A549 (cell line): ENCODE results near the gene IL4I1. TPM values are rescaled to one million over a fixed set of nuclear protein-coding genes. Genes with fewer than 3 reads are reported as not detected.
A peak's percentile ranks its signal among the peaks of the same experiment; 100 is the strongest.

ENCODE experiments used
- ATAC-seq, 2 experiments: fragments of 200-7000 bp in 1 of 2; fragments of >200 bp in 1 of 2; cut with Nextera tagmentation in 1 of 2; cut with Tn5 transposase in 1 of 2; 3 replicates each; pipeline versions ENCODE4 v1.8.0 to v1.9.1; 2018 to 2020; ENCODE audit warnings: mild to moderate bottlenecking in 1 of 2, moderate library complexity in 1 of 2
- CTCF ChIA-PET: fragments of 300-600 bp; sonication (Branson Sonifier 250); formaldehyde crosslinking; extraction: SDS; loops from one replicate; lab custom pipeline; 2021; ENCODE audit warnings: antibody characterized with exemption, inconsistent platforms; lab: Yijun Ruan, JAX
- POLR2A ChIA-PET: fragments of 350-600 bp; formaldehyde crosslinking; extraction: SDS; loops from one replicate; lab custom pipeline; 2021; ENCODE audit warnings: antibody characterized with exemption, inconsistent platforms; lab: Yijun Ruan, JAX
- DNase-seq, 2 experiments: peaks; one replicate each; pipeline versions ENCODE4 v3.0.0 to v3.0.0-alpha.2; 2011 to 2016; ENCODE audit warnings: low read depth in 1 of 2, low spot score in 1 of 2
- FAIRE-seq: peaks from 2 replicates; lab custom pipeline; 2011; peaks lifted over from hg19 to GRCh38; lab: Jason Lieb, UNC
- H3K27ac ChIP-seq, 2 experiments: fragments of >200 bp; sonication (Bioruptor Twin); formaldehyde crosslinking; 3 replicates each; pipeline ENCODE4 v1.5.1; 2016 to 2017
- H3K4me1 ChIP-seq: fragments of >200 bp; sonication (Bioruptor Twin); formaldehyde crosslinking; 3 replicates; pipeline ENCODE4 v1.6.1; 2016
- H3K4me2 ChIP-seq: fragments of >200 bp; sonication (Bioruptor Twin); formaldehyde crosslinking; 3 replicates; pipeline ENCODE4 v1.6.1; 2016
- H3K4me3 ChIP-seq: fragments of >200 bp; sonication (Bioruptor Twin); formaldehyde crosslinking; 3 replicates; pipeline ENCODE4 v1.5.1; 2016
- H3K9me3 ChIP-seq: fragments of >200 bp; sonication (Bioruptor Twin); formaldehyde crosslinking; 3 replicates; pipeline ENCODE4 v1.6.1; 2016
- BCL3 ChIP-seq: fragments of >200 bp; sonication (Bioruptor Twin); formaldehyde crosslinking; IDR thresholded peaks from 3 replicates; pipeline ENCODE4 v1.6.1; 2016
- CHD4 ChIP-seq: fragments of 200-600 bp; sonication (generic); IDR thresholded peaks from 2 replicates; pipeline ENCODE4 v1.6.1; 2016; ENCODE audit warnings: antibody characterized with exemption, mild to moderate bottlenecking, borderline replicate concordance
- E2F6 ChIP-seq: IDR thresholded peaks from 2 replicates; pipeline ENCODE4 v1.6.1; 2012; ENCODE audit warnings: low read depth, borderline replicate concordance
- EHF ChIP-seq: fragments of 250-450 bp; sonication (Bioruptor Pico); IDR thresholded peaks from 2 replicates; pipeline ENCODE4 v1.5.0; 2020; ENCODE audit warnings: mild to moderate bottlenecking
- ESRRA ChIP-seq: fragments of 150-350 bp; IDR thresholded peaks from 2 replicates; pipeline ENCODE4 v1.6.1; 2014; ENCODE audit warnings: mild to moderate bottlenecking, low read length, borderline replicate concordance
- FOSB ChIP-seq: fragments of 250-450 bp; sonication (Bioruptor Pico); IDR thresholded peaks from 2 replicates; pipeline ENCODE4 v1.5.0; 2020; ENCODE audit warnings: mild to moderate bottlenecking, moderate library complexity
- FOSL2 ChIP-seq, 2 experiments: fragments of 450-650 bp in 1 of 2; fragments of >200 bp in 1 of 2; sonication (Bioruptor Twin) in 1 of 2; formaldehyde crosslinking; IDR thresholded peaks; 2 replicates each; pipeline versions ENCODE4 v1.5.0 to v1.6.1; 2016 to 2020; ENCODE audit warnings: mild to moderate bottlenecking in 1 of 2, moderate library complexity in 1 of 2
- HES2 ChIP-seq: fragments of >200 bp; sonication (Bioruptor Twin); formaldehyde crosslinking; IDR thresholded peaks from 2 replicates; pipeline ENCODE4 v1.6.1; 2016
- HEYL ChIP-seq: fragments of 250-450 bp; sonication (Bioruptor Pico); IDR thresholded peaks from 2 replicates; pipeline ENCODE4 v1.8.0; 2021; ENCODE audit warnings: mild to moderate bottlenecking, moderate library complexity
- HMGXB4 ChIP-seq: fragments of 250-450 bp; sonication (Bioruptor Pico); IDR thresholded peaks from 2 replicates; pipeline ENCODE4 v1.5.0; 2021; ENCODE audit warnings: mild to moderate bottlenecking, moderate library complexity, borderline replicate concordance
- HOXB13 ChIP-seq: fragments of 250-450 bp; sonication (Bioruptor Pico); IDR thresholded peaks from 2 replicates; pipeline ENCODE4 v1.5.0; 2020; ENCODE audit warnings: low read depth, mild to moderate bottlenecking, moderate library complexity
- MAFK ChIP-seq: fragments of 450-650 bp; IDR thresholded peaks from 2 replicates; pipeline ENCODE4 v1.6.1; 2014; ENCODE audit not compliant: partially characterized antibody
- MAZ ChIP-seq: fragments of 150-350 bp; IDR thresholded peaks from 2 replicates; pipeline ENCODE4 v1.6.1; 2014; ENCODE audit warnings: antibody characterized with exemption, low read depth, low read length, borderline replicate concordance
- PBX3 ChIP-seq: IDR thresholded peaks from 2 replicates; pipeline ENCODE4 v1.6.1; 2012
- REST ChIP-seq: fragments of 200-600 bp; sonication (generic); IDR thresholded peaks from 2 replicates; pipeline ENCODE4 v1.6.1; 2016; ENCODE audit warnings: antibody characterized with exemption, mild to moderate bottlenecking, moderate library complexity
- RFX5 ChIP-seq: fragments of 450-650 bp; IDR thresholded peaks from 2 replicates; pipeline ENCODE4 v1.7.1; 2014; ENCODE audit warnings: antibody characterized with exemption, mild to moderate bottlenecking, moderate library complexity
- TP53 ChIP-seq: fragments of 250-450 bp; sonication (Bioruptor Pico); IDR thresholded peaks from 2 replicates; pipeline ENCODE4 v1.5.0; 2021; ENCODE audit warnings: mild to moderate bottlenecking, moderate library complexity
- USF2 ChIP-seq: fragments of 450-650 bp; IDR thresholded peaks from 2 replicates; pipeline ENCODE4 v1.6.1; 2014; ENCODE audit warnings: antibody characterized with exemption
- ZC3H11A ChIP-seq: fragments of 450-650 bp; IDR thresholded peaks from 2 replicates; pipeline ENCODE4 v1.6.1; 2014; ENCODE audit warnings: antibody characterized with exemption, mild to moderate bottlenecking
- WGBS: methylation state at CpG from one replicate; pipeline ENCODE4 v1.1.6; 2017; ENCODE audit errors: missing lambda C conversion rate; 5-methylcytosine and 5-hydroxymethylcytosine counted together
- polyA plus RNA-seq, 4 experiments: library from polyadenylated mRNA; depleted of rRNA in 3 of 4; stranded (reverse); fragments of >200 nt; fragmentation: RNase III in 1 of 4; extraction: RNeasy Plus Mini Kit Qiagen cat#74134 plus additional on column Dnase treatment in 1 of 4; gene quantifications; 2 replicates in 3 of 4; 3 replicates in 1 of 4; pipeline ENCODE4 v1.2.3, GENCODE V29; 2011 to 2017

IL4I1 gene
- polyA plus RNA-seq, 2 of the 4 experiments (the other 2 are of a cell fraction), result 0.18 to 0.62 TPM

GRCh38 chr19:49927526-49928264, 31.0 kb upstream of the IL4I1 start:
- POLR2A ChIA-PET, result interaction anchor here (2.6 kb wide), 1 partner anchor 9 kb away, joined by 22 read pairs; no protein-coding TSS in a partner anchor
- CTCF ChIA-PET, result interaction anchor here (0.7 to 3.9 kb wide), 8 partner anchors 9 to 220 kb away, joined by 3 to 26 read pairs (median 4); no protein-coding TSS in a partner anchor

More at GRCh38 chr19:49927526-49928264, 31.0 kb upstream of the IL4I1 start:
- ATAC-seq, result no peak
- no peak for DNase-seq
- no peak for TF ChIP-seq ZC3H11A
- TF ChIP-seq REST, result no peak
- no peak for TF ChIP-seq PBX3
- no peak for TF ChIP-seq ESRRA
- TF ChIP-seq RFX5, result no peak
- no peak for TF ChIP-seq E2F6
- no peak for TF ChIP-seq BCL3
- TF ChIP-seq FOSL2 (IDR thresholded peaks at IDR 0.05), result no peak
- TF ChIP-seq FOSL2 (CRISPR knock-in tag; IDR thresholded peaks at IDR 0.05), result no peak
- no peak for TF ChIP-seq USF2
- no peak for TF ChIP-seq TP53 (CRISPR knock-in tag)
- no peak for TF ChIP-seq EHF (CRISPR knock-in tag)
- no peak for TF ChIP-seq CHD4
- TF ChIP-seq FOSB (CRISPR knock-in tag), result no peak
- no peak for TF ChIP-seq HES2
- no peak for TF ChIP-seq MAFK
- TF ChIP-seq HOXB13 (CRISPR knock-in tag), result no peak
- TF ChIP-seq MAZ, result no peak
- TF ChIP-seq HMGXB4 (CRISPR knock-in tag), result no peak
- no peak for TF ChIP-seq HEYL (CRISPR knock-in tag)
- TF ChIP-seq, all 56 proteins: peak for 0
- H3K27ac ChIP-seq, result peak overlapping the region; percentile 95 to 96; a peak in 3 of 6 replicates
- no peak for FAIRE-seq
- H3K4me1 ChIP-seq, result peaks cover 23% of the 10 kb centered on the region
- H3K4me2 ChIP-seq, result peak overlapping the region; percentile 82
- H3K4me3 ChIP-seq, result peak overlapping the region; percentile 70
- no peaks in the 10 kb centered on the region for H3K9me3 ChIP-seq
- 90% methylated on average over 14 of the region's 14 CpGs for WGBS
